Endothelial cell of umbilical vein (primary cell): ENCODE results near the gene EFHD2.

Experiments
- CTCF ChIP-seq, 2 donors: IDR thresholded peaks; 1 replicate in 1 of 2; 2 replicates in 1 of 2; pipeline ENCODE4 v1.5.1; 2011; ENCODE audit warnings: low read length in 2 of 2, mild to moderate bottlenecking in 2 of 2, moderate library complexity in 2 of 2, control low read depth in 1 of 2, inconsistent platforms in 1 of 2, low read depth in 1 of 2; ENCODE audit not compliant: insufficient read depth in 1 of 2; ENCODE audit errors: extremely low read depth in 1 of 2
- GATA2 ChIP-seq: IDR thresholded peaks from 2 replicates; pipeline ENCODE4 v1.7.0; 2011; ENCODE audit warnings: low read depth, mild to moderate bottlenecking, moderate library complexity, mixed read lengths, low read length; ENCODE audit not compliant: insufficient read length, insufficient read depth

- TF ChIP-seq CTCF (IDR thresholded peaks at IDR 0.05; ENCODE audit: extremely low read depth in 1 of 2, insufficient read depth in 1 of 2, low read depth in 1 of 2, low read length in 2 of 2) (no peak), GATA2 (no peak)
Measured at GRCh38 chr1:15371610-15372545, 37.8 kb upstream of the EFHD2 start.
